GM12878 (cell line): ENCODE data around the gene KLF3.

Experiments
- BCL3 ChIP-seq: IDR thresholded peaks from 2 replicates; pipeline ENCODE4 v1.6.1; 2011; ENCODE audit warnings: borderline replicate concordance, low read depth, mild to moderate bottlenecking, moderate library complexity, low read length; ENCODE audit not compliant: insufficient read depth, poor library complexity, severe bottlenecking
- POLR2A ChIP-seq: IDR thresholded peaks from 2 replicates; pipeline ENCODE4 v1.6.1; 2011; ENCODE audit warnings: low read depth, mild to moderate bottlenecking, low read length
- USF2 ChIP-seq: IDR thresholded peaks from 2 replicates; pipeline ENCODE4 v1.6.1; 2011; ENCODE audit warnings: low read depth, low read length, improper control_type of control experiment, borderline replicate concordance
- TF ChIP-seq, protein P1 (sequence below): fragments of 450-650 bp; formaldehyde crosslinking; IDR thresholded peaks from 2 replicates; pipeline ENCODE4 v1.5.0; 2022; ENCODE audit warnings: mild to moderate bottlenecking, missing genetic modification characterization

GRCh38 chr4:38698176-38698575, 34.2 kb downstream of the KLF3 start:
- no peak for TF ChIP-seq USF2
- TF ChIP-seq, protein P1, sequence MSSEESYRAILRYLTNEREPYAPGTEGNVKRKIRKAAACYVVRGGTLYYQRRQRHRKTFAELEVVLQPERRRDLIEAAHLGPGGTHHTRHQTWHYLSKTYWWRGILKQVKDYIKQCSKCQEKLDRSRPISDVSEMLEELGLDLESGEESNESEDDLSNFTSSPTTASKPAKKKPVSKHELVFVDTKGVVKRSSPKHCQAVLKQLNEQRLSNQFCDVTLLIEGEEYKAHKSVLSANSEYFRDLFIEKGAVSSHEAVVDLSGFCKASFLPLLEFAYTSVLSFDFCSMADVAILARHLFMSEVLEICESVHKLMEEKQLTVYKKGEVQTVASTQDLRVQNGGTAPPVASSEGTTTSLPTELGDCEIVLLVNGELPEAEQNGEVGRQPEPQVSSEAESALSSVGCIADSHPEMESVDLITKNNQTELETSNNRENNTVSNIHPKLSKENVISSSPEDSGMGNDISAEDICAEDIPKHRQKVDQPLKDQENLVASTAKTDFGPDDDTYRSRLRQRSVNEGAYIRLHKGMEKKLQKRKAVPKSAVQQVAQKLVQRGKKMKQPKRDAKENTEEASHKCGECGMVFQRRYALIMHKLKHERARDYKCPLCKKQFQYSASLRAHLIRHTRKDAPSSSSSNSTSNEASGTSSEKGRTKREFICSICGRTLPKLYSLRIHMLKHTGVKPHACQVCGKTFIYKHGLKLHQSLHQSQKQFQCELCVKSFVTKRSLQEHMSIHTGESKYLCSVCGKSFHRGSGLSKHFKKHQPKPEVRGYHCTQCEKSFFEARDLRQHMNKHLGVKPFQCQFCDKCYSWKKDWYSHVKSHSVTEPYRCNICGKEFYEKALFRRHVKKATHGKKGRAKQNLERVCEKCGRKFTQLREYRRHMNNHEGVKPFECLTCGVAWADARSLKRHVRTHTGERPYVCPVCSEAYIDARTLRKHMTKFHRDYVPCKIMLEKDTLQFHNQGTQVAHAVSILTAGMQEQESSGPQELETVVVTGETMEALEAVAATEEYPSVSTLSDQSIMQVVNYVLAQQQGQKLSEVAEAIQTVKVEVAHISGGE (CRISPR knock-in tag): no peak
- TF ChIP-seq BCL3: no peak
- TF ChIP-seq POLR2A: no peak
